Keratinocyte (primary cell): ENCODE data around the gene DDX20. TPM values are rescaled to one million over a fixed set of nuclear protein-coding genes. Genes with fewer than 3 reads are reported as not detected.

ENCODE experiments used
- DNase-seq: peaks from one replicate; pipeline ENCODE4 v3.0.0-alpha.2; 2011; ENCODE audit warnings: low read depth, missing footprints, low spot score
- FAIRE-seq: peaks from 2 replicates; lab custom pipeline; 2011; peaks lifted over from hg19 to GRCh38; lab: Jason Lieb, UNC
- H2AFZ ChIP-seq: 2 replicates; pipeline ENCODE4 v1.6.0; 2012; ENCODE audit warnings: low read length, control low read depth, inconsistent platforms; ENCODE audit not compliant: control insufficient read depth
- H3K27ac ChIP-seq: 2 replicates; pipeline ENCODE4 v1.5.1; 2011; ENCODE audit warnings: low read length; ENCODE audit not compliant: control insufficient read depth, insufficient read depth
- H3K27me3 ChIP-seq: 3 replicates; pipeline ENCODE4 v1.6.0; 2011; ENCODE audit warnings: low read length; ENCODE audit not compliant: control insufficient read depth, insufficient read depth; ENCODE audit errors: extremely low read depth
- H3K36me3 ChIP-seq, 2 experiments: 2 replicates in 1 of 2; 3 replicates in 1 of 2; pipeline ENCODE4 v1.5.1; 2011; ENCODE audit warnings: low read length in 2 of 2, mild to moderate bottlenecking in 1 of 2; ENCODE audit not compliant: control insufficient read depth in 2 of 2, insufficient read depth in 2 of 2; ENCODE audit errors: extremely low read depth in 1 of 2
- H3K4me1 ChIP-seq: 3 replicates; pipeline ENCODE4 v1.5.1; 2011; ENCODE audit warnings: low read length; ENCODE audit not compliant: control insufficient read depth, insufficient read depth; ENCODE audit errors: extremely low read depth
- H3K4me2 ChIP-seq: 3 replicates; pipeline ENCODE4 v1.6.0; 2011; ENCODE audit warnings: low read depth, low read length; ENCODE audit not compliant: control insufficient read depth, insufficient read depth; ENCODE audit errors: extremely low read depth
- H3K4me3 ChIP-seq, 3 experiments: fragments of 200-600 bp in 1 of 3; sonication (generic) in 1 of 3; 2 replicates in 2 of 3; 3 replicates in 1 of 3; pipeline ENCODE4 v1.5.1; 2011 to 2016; ENCODE audit warnings: low read length in 3 of 3, mild to moderate bottlenecking in 3 of 3, control low read depth in 2 of 3, inconsistent platforms in 1 of 3, low read depth in 1 of 3, mixed read lengths in 1 of 3, mixed run types in 1 of 3, moderate library complexity in 1 of 3; ENCODE audit not compliant: control insufficient read depth in 2 of 3, insufficient read depth in 2 of 3; ENCODE audit errors: extremely low read depth in 1 of 3
- H3K79me2 ChIP-seq: 2 replicates; pipeline ENCODE4 v1.6.0; 2012; ENCODE audit warnings: low read length; ENCODE audit not compliant: control insufficient read depth, insufficient read depth
- H3K9ac ChIP-seq: 3 replicates; pipeline ENCODE4 v1.6.0; 2011; ENCODE audit warnings: low read length; ENCODE audit not compliant: control insufficient read depth, insufficient read depth; ENCODE audit errors: extremely low read depth
- H3K9me1 ChIP-seq: 3 replicates; pipeline ENCODE4 v1.6.0; 2011; ENCODE audit warnings: low read length; ENCODE audit not compliant: control insufficient read depth, insufficient read depth; ENCODE audit errors: extremely low read depth
- H3K9me3 ChIP-seq: 2 replicates; pipeline ENCODE4 v1.5.1; 2012; ENCODE audit warnings: low read depth, low read length; ENCODE audit not compliant: control insufficient read depth
- H4K20me1 ChIP-seq: 3 replicates; pipeline ENCODE4 v1.6.0; 2011; ENCODE audit warnings: low read length; ENCODE audit not compliant: control insufficient read depth, insufficient read depth; ENCODE audit errors: extremely low read depth
- CTCF ChIP-seq, 3 experiments: IDR thresholded peaks in 1 of 3; conservative IDR thresholded peaks in 1 of 3; optimal IDR thresholded peaks in 1 of 3; 2 replicates in 2 of 3; 3 replicates in 1 of 3; pipeline versions ENCODE3 to v1.5.1; 2011; ENCODE audit warnings: low read length in 3 of 3, mild to moderate bottlenecking in 3 of 3, moderate library complexity in 2 of 3, control low read depth in 1 of 3, inconsistent platforms in 1 of 3; ENCODE audit not compliant: insufficient read depth in 2 of 3; ENCODE audit errors: extremely low read depth in 1 of 3
- EZH2 ChIP-seq: IDR thresholded peaks from one replicate; pipeline ENCODE4 v1.6.1; 2012; ENCODE audit warnings: inconsistent platforms, mild to moderate bottlenecking, low read length, moderate library complexity
- dilution Hi-C: fragments of 300-500 bp; cut with MboI; formaldehyde crosslinking; loops from one replicate; pipeline ENCODE4 v1.7.0; 2020; ENCODE audit warnings: low sequenced_read_pairs; ENCODE audit not compliant: extremely low pct_ligation_motif_present
- polyA plus RNA-seq, 5 experiments: library from polyadenylated mRNA; depleted of rRNA in 3 of 5; stranded (reverse) in 3 of 5; stranded (forward) in 1 of 5; unstranded in 1 of 5; fragments of >200 nt; gene quantifications; 1 replicate in 1 of 5; 2 replicates in 3 of 5; 3 replicates in 1 of 5; pipeline versions ENCODE4 v1.2.1 to v1.2.3, GENCODE V29; 2011 to 2012; ENCODE audit warnings: missing spikeins in 2 of 5, low read depth in 1 of 5, low replicate concordance in 1 of 5
- small RNA-seq, 3 experiments: library from RNA; depleted of rRNA; stranded (forward); fragments of <200 nt; gene quantifications; one replicate each; pipeline ENCODE3, GENCODE V24; 2012; ENCODE audit warnings: low read depth in 3 of 3, low replicate concordance in 1 of 3; ENCODE audit not compliant: insufficient read length in 3 of 3

The DDX20 gene
- polyA plus RNA-seq, 1 donor (not counting 4 experiments of a cell fraction or from before 2014, with no cell fraction given), result 14.8 TPM

DNA sequence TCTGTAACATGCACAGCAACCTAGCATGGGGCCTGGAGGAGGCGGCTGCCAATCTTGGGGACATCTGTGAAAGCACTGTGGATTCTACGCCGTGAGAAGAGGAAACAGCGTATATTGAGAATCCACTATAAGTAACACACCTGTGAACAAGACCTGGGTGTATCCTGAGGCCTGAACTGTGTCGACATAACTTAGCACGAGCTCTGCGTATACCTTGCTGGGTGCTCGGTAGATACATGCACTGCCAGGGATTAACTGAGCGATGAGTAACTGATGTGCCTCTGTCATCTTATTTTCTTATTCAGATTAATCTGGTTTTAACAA lies 58.6 kb downstream of the DDX20 start:
- no peak for FAIRE-seq
- no peaks in the 10 kb centered on the region for H3K4me1 ChIP-seq
- no peak overlapping the region for H3K4me3 ChIP-seq
- DNase-seq, result no peak
- no peaks in the 10 kb centered on the region for H3K79me2 ChIP-seq
- H3K27me3 ChIP-seq, result no peaks in the 10 kb centered on the region
- dilution Hi-C loops, result no loop called here
- H3K9me3 ChIP-seq, result no peaks in the 10 kb centered on the region
- no peak overlapping the region for H3K9ac ChIP-seq
- TF ChIP-seq CTCF (optimal IDR thresholded peaks at IDR 0.05 in 1 of 3, IDR thresholded peaks at IDR 0.05 in 1 of 3, conservative IDR thresholded peaks at IDR 0.05 in 1 of 3; ENCODE audit: extremely low read depth in 1 of 3, insufficient read depth in 2 of 3, low read length in 3 of 3), result no peak
- no peak overlapping the region for H2AFZ ChIP-seq
- no peak overlapping the region for H3K4me2 ChIP-seq
- no peaks in the 10 kb centered on the region for H4K20me1 ChIP-seq
- no peaks in the 10 kb centered on the region for H3K9me1 ChIP-seq
- H3K27ac ChIP-seq, result no peak overlapping the region
- no peaks in the 10 kb centered on the region for H3K36me3 ChIP-seq

GRCh38 chr1:111814642-111815041 lies 58.9 kb downstream of the DDX20 start:
- no peak overlapping the region for H3K4me2 ChIP-seq
- no peak overlapping the region for H3K9ac ChIP-seq
- no peak for TF ChIP-seq EZH2
- no peak for TF ChIP-seq CTCF (optimal IDR thresholded peaks at IDR 0.05 in 1 of 3, IDR thresholded peaks at IDR 0.05 in 1 of 3, conservative IDR thresholded peaks at IDR 0.05 in 1 of 3; ENCODE audit: extremely low read depth in 1 of 3, insufficient read depth in 2 of 3, low read length in 3 of 3)
- H3K4me3 ChIP-seq, result no peak overlapping the region
- no peaks in the 10 kb centered on the region for H3K4me1 ChIP-seq
- no peaks in the 10 kb centered on the region for H3K9me1 ChIP-seq
- no peaks in the 10 kb centered on the region for H4K20me1 ChIP-seq
- DNase-seq, result no peak
- peaks cover 2% of the 10 kb centered on the region for H3K27me3 ChIP-seq
- dilution Hi-C loops, result no loop called here
- no peaks in the 10 kb centered on the region for H3K36me3 ChIP-seq
- H3K9me3 ChIP-seq, result no peaks in the 10 kb centered on the region
- H2AFZ ChIP-seq, result no peak overlapping the region
- H3K79me2 ChIP-seq, result no peaks in the 10 kb centered on the region
- no peak overlapping the region for H3K27ac ChIP-seq
- no peak for FAIRE-seq

Small RNA genes within 50 kb of the gene (small RNA-seq; reads per million reads assigned to genes)
- gene INKA2, result 0.07 to 1.0 (median 0.50) reads per million in 3 experiments

Other genes with a start within 250 kb of the DDX20 start
- 35.2 to 70.3 TPM (median 43.9 TPM) in 3 replicates for gene RAP1A, start 136.1 kb upstream of the DDX20 start, polyA plus RNA-seq
- gene INKA2, start 16.5 kb upstream of the DDX20 start, polyA plus RNA-seq, result 1.8 to 2.8 TPM (median 2.7 TPM) in 3 replicates
- gene KCND3, start 233.8 kb downstream of the DDX20 start, polyA plus RNA-seq, result 0.21 to 0.73 TPM (median 0.63 TPM) in 3 replicates